MG63 (cell line): Measurements from ENCODE around the gene FBXO31. TPM values are rescaled to one million over a fixed set of nuclear protein-coding genes. Genes with fewer than 3 reads are reported as not detected.

ENCODE experiments used
- DNase-seq: peaks from one replicate; pipeline ENCODE4 v3.0.0-alpha.2; 2020
- H3K27me3 ChIP-seq: fragments of 250-450 bp; sonication (Bioruptor Pico); 2 replicates; pipeline ENCODE4 v1.5.1; 2020; ENCODE audit warnings: mild to moderate bottlenecking, moderate library complexity
- H3K36me3 ChIP-seq: fragments of 250-450 bp; sonication (Bioruptor Pico); 2 replicates; pipeline ENCODE4 v1.5.1; 2020; ENCODE audit warnings: mild to moderate bottlenecking, moderate library complexity
- H3K4me3 ChIP-seq: fragments of 250-450 bp; sonication (Bioruptor Pico); 2 replicates; pipeline ENCODE4 v1.5.1; 2020; ENCODE audit warnings: mild to moderate bottlenecking, moderate library complexity
- H3K9me3 ChIP-seq: fragments of 250-450 bp; sonication (Bioruptor Pico); 2 replicates; pipeline ENCODE4 v1.5.1; 2020; ENCODE audit warnings: mild to moderate bottlenecking, moderate library complexity
- total RNA-seq: library from RNA; depleted of rRNA; stranded (reverse); fragments of >200 nt; shearing (Covaris generic); gene quantifications from 2 replicates; pipeline ENCODE4 v1.2.3, GENCODE V29; 2014; ENCODE audit warnings: low replicate concordance; rRNA removed

Gene FBXO31
- total RNA-seq: 12.6 and 33.4 TPM in 2 replicates

GRCh38 chr16:87383505-87384161 is at the start of gene FBXO31:
TSS of gene FBXO31 (minus strand) at chr16:87383776. CDS start at chr16:87383744, 32 bp downstream.
- no peaks in the 10 kb centered on the region for H3K27me3 ChIP-seq
- peak; percentile 85 for DNase-seq

GRCh38 chr16:87432330-87432915 is 48.8 kb upstream of the FBXO31 start:
- Histone ChIP-seq H3K4me3 (no peak overlapping the region), H3K9me3 (no peaks in the 10 kb centered on the region), H3K27me3 (no peaks in the 10 kb centered on the region), H3K36me3 (no peaks in the 10 kb centered on the region)
- DNase-seq: no peak

More at GRCh38 chr16:87383505-87384161, at the start of gene FBXO31:
- Histone ChIP-seq H3K9me3 (no peaks in the 10 kb centered on the region), H3K4me3 (peak within 1 kb of the TSS; percentile 61), H3K36me3 (no peaks in the 10 kb centered on the region)

GRCh38 chr16:87431926-87432325 is 48.4 kb upstream of the FBXO31 start:
- Histone ChIP-seq H3K9me3 (no peaks in the 10 kb centered on the region), H3K4me3 (no peak overlapping the region), H3K27me3 (no peaks in the 10 kb centered on the region), H3K36me3 (no peaks in the 10 kb centered on the region)
- DNase-seq: peak; percentile 19

GRCh38 chr16:87426423-87427215 is 43.0 kb upstream of the FBXO31 start:
- H3K9me3 ChIP-seq: no peaks in the 10 kb centered on the region
- no peaks in the 10 kb centered on the region for H3K27me3 ChIP-seq
- no peaks in the 10 kb centered on the region; the same call in 1 of the 2 replicates for H3K36me3 ChIP-seq
- H3K4me3 ChIP-seq: no peak overlapping the region
- DNase-seq: no peak

- no peaks in the 10 kb centered on the region for H3K9me3 ChIP-seq
- DNase-seq: no peak
- H3K4me3 ChIP-seq: no peak overlapping the region
- no peaks in the 10 kb centered on the region for H3K27me3 ChIP-seq
- no peaks in the 10 kb centered on the region; the same call in 1 of the 2 replicates for H3K36me3 ChIP-seq
Observed at GRCh38 chr16:87425941-87426340, 42.4 kb upstream of the FBXO31 start.

GRCh38 chr16:87424266-87424665 is 40.7 kb upstream of the FBXO31 start:
- Histone ChIP-seq H3K27me3 (no peaks in the 10 kb centered on the region), H3K36me3 (no peaks in the 10 kb centered on the region; the same call in 1 of the 2 replicates), H3K9me3 (no peaks in the 10 kb centered on the region), H3K4me3 (no peak overlapping the region)
- no peak for DNase-seq

GRCh38 chr16:87423429-87423828 is 39.9 kb upstream of the FBXO31 start:
- H3K4me3 ChIP-seq: no peak overlapping the region

GRCh38 chr16:87422106-87422505 is 38.5 kb upstream of the FBXO31 start:
- no peak for DNase-seq
- Histone ChIP-seq H3K9me3 (no peaks in the 10 kb centered on the region), H3K4me3 (no peak overlapping the region), H3K27me3 (no peaks in the 10 kb centered on the region), H3K36me3 (no peaks in the 10 kb centered on the region; the same call in 1 of the 2 replicates)

More at GRCh38 chr16:87423429-87423828, 39.9 kb upstream of the FBXO31 start:
- DNase-seq: no peak
- Histone ChIP-seq H3K27me3 (no peaks in the 10 kb centered on the region), H3K36me3 (no peaks in the 10 kb centered on the region; the same call in 1 of the 2 replicates), H3K9me3 (no peaks in the 10 kb centered on the region)

- DNase-seq: no peak
- Histone ChIP-seq H3K9me3 (no peaks in the 10 kb centered on the region), H3K27me3 (no peaks in the 10 kb centered on the region), H3K36me3 (no peaks in the 10 kb centered on the region; the same call in 1 of the 2 replicates), H3K4me3 (no peak overlapping the region)
Observed at GRCh38 chr16:87421003-87421912, 37.7 kb upstream of the FBXO31 start.

GRCh38 chr16:87420026-87421002 is 36.7 kb upstream of the FBXO31 start:
- Histone ChIP-seq H3K27me3 (no peaks in the 10 kb centered on the region), H3K9me3 (no peaks in the 10 kb centered on the region), H3K36me3 (no peaks in the 10 kb centered on the region; the same call in 1 of the 2 replicates), H3K4me3 (no peak overlapping the region)
- no peak for DNase-seq

GRCh38 chr16:87418644-87419043 is 35.1 kb upstream of the FBXO31 start:
- H3K36me3 ChIP-seq: no peaks in the 10 kb centered on the region; the same call in 1 of the 2 replicates
- H3K9me3 ChIP-seq: no peaks in the 10 kb centered on the region
- no peaks in the 10 kb centered on the region for H3K27me3 ChIP-seq
- H3K4me3 ChIP-seq: no peak overlapping the region
- no peak for DNase-seq

GRCh38 chr16:87418216-87418615 is 34.6 kb upstream of the FBXO31 start:
- no peak for DNase-seq
- no peaks in the 10 kb centered on the region for H3K9me3 ChIP-seq
- no peaks in the 10 kb centered on the region; the same call in 1 of the 2 replicates for H3K36me3 ChIP-seq
- H3K27me3 ChIP-seq: no peaks in the 10 kb centered on the region
- no peak overlapping the region for H3K4me3 ChIP-seq

GRCh38 chr16:87417528-87417910 is 33.9 kb upstream of the FBXO31 start:
- Histone ChIP-seq H3K4me3 (no peak overlapping the region), H3K9me3 (no peaks in the 10 kb centered on the region), H3K36me3 (no peaks in the 10 kb centered on the region; the same call in 1 of the 2 replicates), H3K27me3 (no peaks in the 10 kb centered on the region)
- no peak for DNase-seq

GRCh38 chr16:87416826-87417527 is 33.4 kb upstream of the FBXO31 start:
- Histone ChIP-seq H3K4me3 (no peak overlapping the region), H3K27me3 (no peaks in the 10 kb centered on the region), H3K9me3 (no peaks in the 10 kb centered on the region), H3K36me3 (no peaks in the 10 kb centered on the region; the same call in 1 of the 2 replicates)
- no peak for DNase-seq

GRCh38 chr16:87415441-87415840 is 31.9 kb upstream of the FBXO31 start:
- H3K36me3 ChIP-seq: no peaks in the 10 kb centered on the region; the same call in 1 of the 2 replicates
- no peak for DNase-seq
- H3K27me3 ChIP-seq: no peaks in the 10 kb centered on the region
- no peak overlapping the region for H3K4me3 ChIP-seq
- H3K9me3 ChIP-seq: no peaks in the 10 kb centered on the region
